Endothelial cell of umbilical vein (primary cell): Measurements from ENCODE around the gene LSMEM2. TPM values are rescaled to one million over a fixed set of nuclear protein-coding genes. Genes with fewer than 3 reads are reported as not detected.
A peak's percentile ranks its signal among the peaks of the same experiment; 100 is the strongest.

Experiments
- BruUV-seq: library from RNA; stranded (reverse); fragments of 400-500 nt; replicated peaks from 2 replicates; lab custom pipeline; 2021; lab: Mats Ljungman, UMichigan
- CTCF ChIA-PET: fragments of 300-600, 350-600 bp; sonication (Branson Sonifier 250); formaldehyde crosslinking; loops from one replicate; lab custom pipeline; 2021; ENCODE audit warnings: antibody characterized with exemption, inconsistent platforms; lab: Charles Lee
- POLR2A ChIA-PET: fragments of 300-600, 350-600 bp; sonication (Branson Sonifier 250); formaldehyde crosslinking; loops from one replicate; lab custom pipeline; 2021; ENCODE audit warnings: antibody characterized with exemption, inconsistent platforms; lab: Charles Lee
- DNase-seq: peaks from one replicate; pipeline ENCODE4 v3.0.0-alpha.2; 2011; ENCODE audit warnings: low read depth, low spot score
- FAIRE-seq: peaks from 2 replicates; lab custom pipeline; 2011; peaks lifted over from hg19 to GRCh38; lab: Jason Lieb, UNC
- H2AFZ ChIP-seq: 2 replicates; pipeline ENCODE4 v1.6.0; 2012; ENCODE audit warnings: low read depth, low read length, control low read depth, inconsistent platforms
- H3K27ac ChIP-seq: 2 replicates; pipeline ENCODE4 v1.5.1; 2011; ENCODE audit warnings: low read depth, mild to moderate bottlenecking, control low read depth, low read length, moderate library complexity; ENCODE audit not compliant: insufficient read depth
- H3K27me3 ChIP-seq, 2 experiments: 2 replicates each; pipeline versions ENCODE4 v1.6.0 to v1.6.1; 2011; ENCODE audit warnings: low read length in 2 of 2, mixed read lengths in 1 of 2; ENCODE audit not compliant: control insufficient read depth in 2 of 2, insufficient read depth in 2 of 2
- H3K36me3 ChIP-seq, 2 experiments: 2 replicates in 1 of 2; 3 replicates in 1 of 2; pipeline ENCODE4 v1.5.1; 2011; ENCODE audit warnings: low read length in 2 of 2, mild to moderate bottlenecking in 1 of 2, moderate library complexity in 1 of 2; ENCODE audit not compliant: control insufficient read depth in 2 of 2, insufficient read depth in 2 of 2; ENCODE audit errors: extremely low read depth in 1 of 2
- H3K4me1 ChIP-seq: 3 replicates; pipeline ENCODE4 v1.5.1; 2011; ENCODE audit warnings: mild to moderate bottlenecking, low read length; ENCODE audit not compliant: control insufficient read depth, insufficient read depth; ENCODE audit errors: extremely low read depth
- H3K4me2 ChIP-seq: 2 replicates; pipeline ENCODE4 v1.6.1; 2011; ENCODE audit warnings: low read length, control low read depth, mixed read lengths; ENCODE audit not compliant: insufficient read depth
- H3K4me3 ChIP-seq, 3 experiments: fragments of 200-600 bp in 1 of 3; sonication (generic), shearing (Covaris generic) in 1 of 3; replicated peaks in 1 of 3; 2 replicates each; pipeline ENCODE4 v1.5.1; 2011 to 2016; ENCODE audit warnings: control low read depth in 3 of 3, low read length in 3 of 3, mild to moderate bottlenecking in 2 of 3, inconsistent platforms in 1 of 3, low read depth in 1 of 3, moderate library complexity in 1 of 3; ENCODE audit not compliant: insufficient read depth in 1 of 3
- H3K79me2 ChIP-seq: 2 replicates; pipeline ENCODE4 v1.6.0; 2012; ENCODE audit warnings: low read length, inconsistent platforms; ENCODE audit not compliant: control insufficient read depth, insufficient read depth
- H3K9ac ChIP-seq: replicated peaks from 2 replicates; pipeline ENCODE3; 2011; ENCODE audit warnings: low read length, control low read depth; ENCODE audit not compliant: insufficient read depth; ENCODE audit errors: extremely low read depth
- H3K9me1 ChIP-seq: replicated peaks from 3 replicates; pipeline ENCODE4 v1.6.0; 2011; ENCODE audit warnings: mild to moderate bottlenecking, low read length; ENCODE audit not compliant: control insufficient read depth, insufficient read depth; ENCODE audit errors: extremely low read depth
- H3K9me3 ChIP-seq: replicated peaks from 2 replicates; pipeline ENCODE4 v1.5.1; 2012; ENCODE audit warnings: low read length, inconsistent platforms; ENCODE audit not compliant: control insufficient read depth, insufficient read depth
- H4K20me1 ChIP-seq: replicated peaks from 2 replicates; pipeline ENCODE3; 2011; ENCODE audit warnings: mild to moderate bottlenecking, low read length; ENCODE audit not compliant: control insufficient read depth, insufficient read depth; ENCODE audit errors: extremely low read depth
- GATA2 ChIP-seq: IDR thresholded peaks from 2 replicates; pipeline ENCODE4 v1.7.0; 2011; ENCODE audit warnings: low read depth, mild to moderate bottlenecking, moderate library complexity, mixed read lengths, low read length; ENCODE audit not compliant: insufficient read length, insufficient read depth
- JUN ChIP-seq: IDR thresholded peaks from 2 replicates; pipeline ENCODE4 v1.6.1; 2011; ENCODE audit warnings: borderline replicate concordance, low read depth; ENCODE audit not compliant: insufficient read length, insufficient read depth
- POLR2A ChIP-seq: IDR thresholded peaks from 2 replicates; pipeline ENCODE4 v1.6.1; 2012; ENCODE audit warnings: low read depth, mild to moderate bottlenecking, control low read depth, low read length
- POLR2AphosphoS5 ChIP-seq: IDR thresholded peaks from 2 replicates; pipeline ENCODE4 v1.6.1; 2012; ENCODE audit warnings: low read depth, mild to moderate bottlenecking, control low read depth, low read length, moderate library complexity; ENCODE audit not compliant: insufficient read depth
- dilution Hi-C: fragments of 300-500 bp; cut with MboI; formaldehyde crosslinking; loops from one replicate; pipeline ENCODE4 v1.15.0; 2019; ENCODE audit warnings: low sequenced_read_pairs; ENCODE audit not compliant: extremely low pct_ligation_motif_present
- intact Hi-C: fragments of 100-400 bp; cut with micrococcal nuclease; formaldehyde crosslinking; loops from one replicate; pipeline ENCODE4 v1.10.0; 2022
- polyA plus RNA-seq, 4 experiments: library from polyadenylated mRNA; depleted of rRNA in 3 of 4; stranded (reverse) in 3 of 4; unstranded in 1 of 4; fragments of >200 nt; gene quantifications; 2 replicates each; pipeline versions ENCODE4 v1.2.1 to v1.2.3, GENCODE V29; 2011 to 2012; ENCODE audit warnings: missing spikeins in 1 of 4
- total RNA-seq: library from RNA; stranded (reverse); gene quantifications from 2 replicates; pipeline ENCODE4 v1.2.3, GENCODE V29; 2021
- TF ChIP-seq, protein P1 (sequence below), 2 donors: IDR thresholded peaks; 1 replicate in 1 of 2; 2 replicates in 1 of 2; pipeline ENCODE4 v1.5.1; 2011; ENCODE audit warnings: low read length in 2 of 2, mild to moderate bottlenecking in 2 of 2, moderate library complexity in 2 of 2, control low read depth in 1 of 2, inconsistent platforms in 1 of 2, low read depth in 1 of 2; ENCODE audit not compliant: insufficient read depth in 1 of 2; ENCODE audit errors: extremely low read depth in 1 of 2

LSMEM2 gene
- total and polyA plus RNA-seq, 2 donors (not counting 3 experiments of a cell fraction or from before 2014, with no cell fraction given) = not detected

DNA sequence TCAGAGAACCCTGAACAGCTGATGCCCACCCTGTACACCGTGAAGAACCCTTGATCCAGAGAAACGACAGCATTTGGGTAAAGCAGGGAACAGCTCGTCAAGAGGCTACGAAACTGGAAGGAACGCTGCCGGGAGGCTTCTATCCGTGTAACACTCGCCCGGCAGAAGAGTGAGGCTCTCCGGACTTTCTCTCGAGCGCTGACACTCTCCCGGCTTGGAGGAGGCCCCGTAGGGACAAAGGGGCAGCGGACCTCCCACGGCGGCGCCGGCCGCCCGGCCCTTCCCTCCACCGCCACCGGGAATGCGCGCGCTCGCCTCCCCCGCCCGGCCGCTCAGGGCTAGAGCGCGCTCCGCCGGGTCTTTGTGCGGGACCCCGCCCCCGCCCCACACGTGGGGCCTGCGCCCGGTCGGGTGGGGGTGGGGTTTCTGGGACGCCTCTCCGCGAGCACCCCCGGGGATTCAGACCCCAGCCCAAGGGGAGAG, 42.0 kb downstream of the LSMEM2 start:
- H3K9me3 ChIP-seq = no peaks in the 10 kb centered on the region
- POLR2A ChIA-PET = interaction anchor here (0.6 to 5.1 kb wide), 2 partner anchors 15 to 62 kb away, joined by 3 to 38 read pairs; no protein-coding TSS in a partner anchor
- peak overlapping the region; percentile 69 for H3K4me2 ChIP-seq
- peak overlapping the region; percentile 65 to 89 (median 89) for H3K4me3 ChIP-seq
- H3K27me3 ChIP-seq = no peaks in the 10 kb centered on the region
- H3K9me1 ChIP-seq = no peaks in the 10 kb centered on the region
- no peak overlapping the region for H2AFZ ChIP-seq
- peak overlapping the region; percentile 89 for H3K9ac ChIP-seq
- dilution Hi-C loops = no loop called here
- FAIRE-seq = no peak
- CTCF ChIA-PET = interaction anchor here (0.5 to 4.3 kb wide), 13 partner anchors 7 to 1360 kb away, joined by 3 to 36 read pairs (median 3); partner anchors contain the start of genes CYB561D2, HYAL3, NAA80 and NPRL2
- peaks cover 11 to 40% of the 10 kb centered on the region in 2 experiments for H3K36me3 ChIP-seq
- intact Hi-C loops = no loop called here
- peak; percentile 77 for DNase-seq
- no peaks in the 10 kb centered on the region for H4K20me1 ChIP-seq
- H3K27ac ChIP-seq = peak overlapping the region; percentile 87
- peaks cover 52% of the 10 kb centered on the region for H3K79me2 ChIP-seq
- peaks cover 67% of the 10 kb centered on the region for H3K4me1 ChIP-seq
- TF ChIP-seq, protein P1, sequence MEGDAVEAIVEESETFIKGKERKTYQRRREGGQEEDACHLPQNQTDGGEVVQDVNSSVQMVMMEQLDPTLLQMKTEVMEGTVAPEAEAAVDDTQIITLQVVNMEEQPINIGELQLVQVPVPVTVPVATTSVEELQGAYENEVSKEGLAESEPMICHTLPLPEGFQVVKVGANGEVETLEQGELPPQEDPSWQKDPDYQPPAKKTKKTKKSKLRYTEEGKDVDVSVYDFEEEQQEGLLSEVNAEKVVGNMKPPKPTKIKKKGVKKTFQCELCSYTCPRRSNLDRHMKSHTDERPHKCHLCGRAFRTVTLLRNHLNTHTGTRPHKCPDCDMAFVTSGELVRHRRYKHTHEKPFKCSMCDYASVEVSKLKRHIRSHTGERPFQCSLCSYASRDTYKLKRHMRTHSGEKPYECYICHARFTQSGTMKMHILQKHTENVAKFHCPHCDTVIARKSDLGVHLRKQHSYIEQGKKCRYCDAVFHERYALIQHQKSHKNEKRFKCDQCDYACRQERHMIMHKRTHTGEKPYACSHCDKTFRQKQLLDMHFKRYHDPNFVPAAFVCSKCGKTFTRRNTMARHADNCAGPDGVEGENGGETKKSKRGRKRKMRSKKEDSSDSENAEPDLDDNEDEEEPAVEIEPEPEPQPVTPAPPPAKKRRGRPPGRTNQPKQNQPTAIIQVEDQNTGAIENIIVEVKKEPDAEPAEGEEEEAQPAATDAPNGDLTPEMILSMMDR (IDR thresholded peaks at IDR 0.05; ENCODE audit: extremely low read depth in 1 of 2, insufficient read depth in 1 of 2, low read depth in 1 of 2, low read length in 2 of 2) = no peak
- no peak for TF ChIP-seq GATA2
- TF ChIP-seq POLR2AphosphoS5 = no peak
- peak; percentile 71 for TF ChIP-seq POLR2A
- no peak for TF ChIP-seq JUN
- BruUV-seq = no TSS peak
